NCI-H1092 (cell line): Measurements from ENCODE around the gene ZNF471.

Source experiments
- DNase-seq: peaks from one replicate; lab custom pipeline; 2025; lab: John Stamatoyannopoulos, UW

The ZNF471 gene

GRCh38 chr19:56573914-56574313 lies 66.3 kb downstream of the ZNF471 start:
- no peak for DNase-seq

- no peak for DNase-seq
Measured at GRCh38 chr19:56577719-56578602, 70.3 kb downstream of the ZNF471 start.
